GM12878 (cell line): ENCODE results near the gene LST1.

ENCODE experiments used
- BHLHE40 ChIP-seq, 2 experiments: fragments of 450-650 bp in 1 of 2; IDR thresholded peaks; 2 replicates each; pipeline ENCODE4 v1.6.1; 2011 to 2017; ENCODE audit warnings: low read depth in 2 of 2, borderline replicate concordance in 1 of 2, improper control_type of control experiment in 1 of 2, low read length in 1 of 2, mild to moderate bottlenecking in 1 of 2
- CUX1 ChIP-seq: IDR thresholded peaks from 2 replicates; pipeline ENCODE4 v1.6.1; 2012; ENCODE audit warnings: improper control_type of control experiment, low read depth, low read length; ENCODE audit not compliant: insufficient replicate concordance
- NFIC ChIP-seq: IDR thresholded peaks from 2 replicates; pipeline ENCODE4 v1.6.1; 2012; ENCODE audit warnings: low read depth, mild to moderate bottlenecking, inconsistent platforms, low read length, moderate library complexity
- POLR2A ChIP-seq: IDR thresholded peaks from 2 replicates; pipeline ENCODE4 v1.6.1; 2011; ENCODE audit warnings: low read depth, mild to moderate bottlenecking, low read length
- POLR2AphosphoS5 ChIP-seq: IDR thresholded peaks from 2 replicates; pipeline ENCODE4 v1.6.1; 2011; ENCODE audit warnings: mild to moderate bottlenecking, low read length, inconsistent platforms
- ZNF384 ChIP-seq: IDR thresholded peaks from 2 replicates; pipeline ENCODE4 v1.6.1; 2012; ENCODE audit warnings: low read depth, mild to moderate bottlenecking, low read length, improper control_type of control experiment, borderline replicate concordance

- no peak for TF ChIP-seq CUX1
- TF ChIP-seq NFIC: no peak
- TF ChIP-seq POLR2AphosphoS5: no peak
- TF ChIP-seq POLR2A: no peak
- TF ChIP-seq BHLHE40 (IDR thresholded peaks at IDR 0.05; ENCODE audit: borderline replicate concordance in 1 of 2, low read depth in 2 of 2, low read length in 1 of 2): no peak
- TF ChIP-seq ZNF384: no peak
These were observed 35.9 kb downstream of the LST1 start for GRCh38 chr6:31621991-31622390.
